Cardiac fibroblast (primary cell): ENCODE results near the gene AFF3.
"Not testable (repeated sequence)": the region's sequence is repeated elsewhere in the genome, so short reads cannot be mapped to it uniquely, and the experiment has no call there.

Experiments used
- DNase-seq, 2 donors: peaks; one replicate each; pipeline versions ENCODE4 v3.0.0 to v3.0.0-alpha.2; 2010; ENCODE audit warnings: low read depth in 2 of 2
- H3K4me3 ChIP-seq, 2 donors: replicated peaks in 1 of 2; 1 replicate in 1 of 2; 2 replicates in 1 of 2; pipeline ENCODE4 v1.5.1; 2011; ENCODE audit warnings: low read depth in 2 of 2, low read length in 2 of 2, mild to moderate bottlenecking in 2 of 2, moderate library complexity in 1 of 2
- CTCF ChIP-seq: IDR thresholded peaks from one replicate; pipeline ENCODE4 v1.5.1; 2011; ENCODE audit warnings: low read depth, mild to moderate bottlenecking, low read length, inconsistent platforms

Gene AFF3

GRCh38 chr2:99775585-99775984, 366.8 kb downstream of the AFF3 start:
- peak in 1 of 2 donors; percentile 38 for DNase-seq
- H3K4me3 ChIP-seq, result no peak overlapping the region
- no peak for TF ChIP-seq CTCF

- not testable (repeated sequence) for H3K4me3 ChIP-seq, DNase-seq
These were observed 368.7 kb downstream of the AFF3 start for GRCh38 chr2:99773642-99774041.

- DNase-seq, result no peak
- no peak for TF ChIP-seq CTCF
- H3K4me3 ChIP-seq, result no peak overlapping the region
These were observed 369.6 kb downstream of the AFF3 start for GRCh38 chr2:99772591-99773331.

- no peak for DNase-seq
- no peak overlapping the region for H3K4me3 ChIP-seq
- TF ChIP-seq CTCF, result no peak
These were observed 370.6 kb downstream of the AFF3 start for GRCh38 chr2:99771681-99772333.

- no peak overlapping the region for H3K4me3 ChIP-seq
- TF ChIP-seq CTCF, result no peak
- DNase-seq, result no peak
These were observed 371.5 kb downstream of the AFF3 start for GRCh38 chr2:99770876-99771275.

GRCh38 chr2:99765731-99766318, 376.6 kb downstream of the AFF3 start:
- no peak for DNase-seq
- H3K4me3 ChIP-seq, result no peak overlapping the region
- no peak for TF ChIP-seq CTCF

- no peak for DNase-seq
- TF ChIP-seq CTCF, result no peak
- H3K4me3 ChIP-seq, result no peak overlapping the region
These were observed 378.6 kb downstream of the AFF3 start for GRCh38 chr2:99763764-99764163.
